HPDE6-E6E7 (cell line): ENCODE results near the gene CCDC47.
A peak's percentile ranks its signal among the peaks of the same experiment; 100 is the strongest.

Experiments
- DNase-seq: peaks from one replicate; pipeline ENCODE4 v3.0.0; 2011; ENCODE audit warnings: missing footprints; ENCODE audit errors: extremely low spot score

Gene CCDC47

DNA sequence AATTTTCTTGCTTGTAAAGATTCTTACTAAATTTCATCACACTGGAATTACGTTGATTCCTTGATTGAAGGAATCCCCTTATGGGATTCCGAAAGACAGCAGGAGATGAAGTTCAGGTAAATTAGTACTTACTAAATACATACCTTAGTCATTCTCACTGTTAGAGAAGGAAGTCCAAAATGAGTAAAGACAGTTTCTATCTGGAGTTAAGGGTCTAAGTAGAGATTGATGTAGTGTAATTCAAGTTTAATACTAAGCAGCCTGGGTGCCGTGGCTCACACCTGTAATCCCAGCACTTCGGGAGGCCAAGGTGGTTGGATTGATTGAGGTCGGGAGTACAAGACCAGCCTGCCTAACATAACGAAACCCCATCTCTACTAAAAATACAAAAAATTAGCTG is 10.1 kb upstream of the CCDC47 start:
- no peak for DNase-seq

DNA sequence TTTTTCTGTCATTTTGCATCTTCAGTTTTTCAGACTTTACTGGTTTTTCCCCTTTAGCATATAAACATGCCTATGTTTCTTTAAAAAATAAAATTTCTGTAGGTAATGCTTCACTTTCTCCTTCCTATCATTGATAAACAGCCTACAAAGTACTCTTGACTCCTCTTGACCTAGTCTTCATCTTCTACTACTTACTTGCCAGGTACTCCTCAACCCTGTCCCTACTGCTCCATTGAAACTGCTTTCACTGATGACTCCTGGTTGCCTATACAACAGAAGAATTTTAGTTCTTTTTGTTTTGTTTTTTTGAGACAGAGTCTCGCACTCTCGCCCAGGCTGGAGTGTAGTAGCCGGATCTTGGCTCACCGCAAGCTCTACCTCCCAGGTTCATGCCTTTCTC is 7.5 kb upstream of the CCDC47 start:
- DNase-seq, result no peak

GRCh38 chr17:63780507-63780906 is 7.1 kb upstream of the CCDC47 start:
- peak; percentile 58 for DNase-seq

GRCh38 chr17:63775420-63775819 is 2.0 kb upstream of the CCDC47 start:
- DNase-seq, result no peak

DNA sequence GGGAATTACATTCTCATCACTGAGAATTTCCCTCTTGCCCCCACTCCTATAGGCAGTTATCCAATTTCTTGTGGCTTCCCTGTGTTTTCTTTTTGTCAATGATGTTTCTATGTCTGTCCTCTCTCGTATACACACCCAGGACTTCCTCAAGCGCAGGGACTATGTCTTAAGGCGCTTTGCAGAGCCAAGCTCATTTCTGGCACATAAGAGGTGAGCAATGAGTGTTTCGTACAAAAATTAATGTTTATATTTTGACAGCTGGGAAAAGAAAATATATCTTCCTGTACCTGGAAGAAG is 1.5 kb upstream of the CCDC47 start:
- DNase-seq, result no peak

DNA sequence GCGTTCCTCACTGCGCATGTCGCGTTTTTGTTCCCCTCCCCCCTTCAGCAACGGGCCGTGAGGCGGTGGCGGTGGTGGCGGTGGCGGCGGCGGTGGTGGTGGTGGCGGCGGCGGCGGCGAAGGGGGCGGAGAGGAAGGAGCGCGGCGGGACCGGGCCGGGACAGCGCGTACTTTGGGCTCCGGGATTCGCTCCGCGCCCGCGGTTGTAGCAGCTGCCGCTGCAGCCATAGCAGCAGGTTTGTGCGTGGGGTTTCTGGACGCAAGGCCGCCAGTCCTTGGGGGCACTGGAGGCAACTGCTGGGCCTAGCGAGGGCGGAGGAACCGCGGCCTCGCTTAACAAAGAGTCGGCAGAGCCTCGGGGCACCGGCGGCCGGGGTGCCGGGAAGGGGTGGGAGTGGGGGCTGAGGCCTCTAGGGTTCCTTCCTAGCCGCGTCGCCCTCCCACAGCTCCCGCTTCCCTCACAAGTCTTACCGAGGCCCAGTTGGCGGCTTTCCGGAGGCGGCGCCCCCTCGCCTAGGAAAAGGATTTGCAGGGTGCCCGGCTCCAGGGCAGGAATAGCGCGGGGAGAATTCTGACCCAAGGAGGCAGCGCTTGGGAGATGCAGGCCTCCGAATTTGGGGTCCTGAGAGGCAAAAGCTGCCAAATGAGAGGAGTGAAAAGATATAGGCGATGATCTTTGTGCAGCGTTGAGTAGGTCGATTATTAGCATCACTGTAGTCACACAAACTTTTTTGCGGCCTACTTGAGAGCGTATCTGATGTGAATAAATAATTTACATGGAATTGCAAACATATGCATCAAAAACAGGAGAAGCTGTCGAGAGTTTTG is 958 bp upstream of the CCDC47 start, which contains the start of gene DDX42:
DDX42 (plus strand) TSS at position 30 of the 828 bp plus-strand sequence. CDS start 12,880 bp downstream, outside the sequence.
- DNase-seq, result peak; percentile 29

DNA sequence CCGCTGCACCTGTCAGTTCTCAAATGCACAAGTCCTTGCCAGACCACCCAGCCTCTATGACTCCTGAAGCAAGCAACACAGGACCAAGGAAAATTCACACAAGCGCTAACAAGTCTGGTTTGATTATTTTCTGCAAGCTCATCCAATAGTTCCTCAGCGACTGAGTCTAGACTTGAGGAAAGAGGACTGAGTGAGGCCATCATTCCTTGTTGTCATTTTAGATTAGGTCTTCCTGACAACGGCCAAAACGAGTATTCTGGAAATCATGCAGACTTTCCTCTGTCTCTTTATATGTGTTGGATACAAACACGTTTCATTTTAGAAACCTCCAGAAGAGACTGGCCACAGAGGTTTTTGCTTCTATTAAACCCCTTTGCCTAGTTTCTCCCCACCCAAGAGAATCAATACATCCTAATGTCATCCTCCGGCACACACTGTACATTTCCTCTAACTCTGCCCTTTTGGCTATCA is 561 bp downstream of the CCDC47 start:
- DNase-seq, result no peak

DNA sequence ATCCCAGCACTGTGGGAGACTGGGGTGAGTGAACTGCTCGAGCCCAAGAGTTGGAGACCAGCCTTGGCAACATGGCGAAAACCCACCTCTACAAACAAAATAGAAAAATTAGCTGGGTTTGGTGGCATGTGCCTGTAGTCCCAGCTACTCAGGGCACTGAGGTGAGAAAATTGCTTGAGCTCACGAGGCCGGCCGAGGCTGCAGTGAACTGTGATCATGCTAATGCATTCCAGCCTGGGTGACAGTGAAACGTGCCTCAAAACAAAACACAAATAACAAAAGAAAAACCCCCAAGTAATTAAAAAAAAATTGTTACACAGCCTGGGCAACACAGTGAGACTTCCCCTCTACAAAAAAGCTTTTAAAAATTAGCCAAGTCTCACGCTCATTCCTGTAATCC is 5.0 kb downstream of the CCDC47 start:
- no peak for DNase-seq

GRCh38 chr17:63766754-63767153 is 6.6 kb downstream of the CCDC47 start:
- DNase-seq, result no peak

GRCh38 chr17:63764716-63765115 is 8.7 kb downstream of the CCDC47 start:
- no peak for DNase-seq

DNA sequence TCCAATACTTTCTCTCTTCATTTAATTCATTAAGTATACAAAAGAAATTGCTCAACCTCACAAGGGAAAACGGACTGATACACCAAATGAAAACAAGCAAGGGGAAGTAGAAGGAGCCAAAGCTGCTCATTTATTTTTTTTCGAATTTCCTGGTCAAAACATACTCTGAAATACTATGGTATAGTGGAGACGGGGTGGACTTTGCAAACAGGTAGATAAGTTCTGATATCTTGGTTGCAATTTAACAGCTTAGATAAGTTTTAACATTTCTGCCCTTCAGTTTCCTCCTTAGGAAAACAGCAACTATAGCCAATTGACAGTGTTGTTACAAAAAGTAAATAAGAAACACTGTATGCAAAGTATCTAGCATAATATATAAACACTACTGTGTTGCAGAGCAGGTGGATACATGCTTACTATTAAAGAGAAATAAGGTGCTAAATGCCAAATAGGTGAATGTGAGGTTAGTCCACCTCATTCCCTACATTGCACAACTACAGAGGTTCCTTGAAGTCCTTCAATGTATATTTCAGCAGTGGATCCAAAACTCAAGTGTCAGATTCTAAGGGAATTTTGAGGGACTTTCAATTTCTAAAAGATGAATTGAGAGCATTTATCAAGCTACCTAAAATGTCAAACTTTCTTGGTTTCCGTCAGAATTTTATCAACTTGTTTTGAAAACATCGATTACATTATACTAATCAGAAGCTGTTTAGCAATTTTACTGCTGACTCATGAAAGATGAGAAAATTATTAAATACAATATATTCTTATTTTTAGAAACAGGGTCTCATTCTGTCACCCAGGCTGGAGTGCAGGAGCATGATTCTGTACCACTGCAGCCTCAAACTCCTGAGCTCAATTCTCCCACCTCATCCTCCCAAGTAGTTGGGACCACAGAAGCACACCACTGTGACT is 11.0 kb downstream of the CCDC47 start:
- DNase-seq, result no peak

GRCh38 chr17:63760771-63761539 is 12.4 kb downstream of the CCDC47 start:
- DNase-seq, result no peak

- DNase-seq, result no peak
These were observed 15.0 kb downstream of the CCDC47 start for GRCh38 chr17:63758428-63758827.

DNA sequence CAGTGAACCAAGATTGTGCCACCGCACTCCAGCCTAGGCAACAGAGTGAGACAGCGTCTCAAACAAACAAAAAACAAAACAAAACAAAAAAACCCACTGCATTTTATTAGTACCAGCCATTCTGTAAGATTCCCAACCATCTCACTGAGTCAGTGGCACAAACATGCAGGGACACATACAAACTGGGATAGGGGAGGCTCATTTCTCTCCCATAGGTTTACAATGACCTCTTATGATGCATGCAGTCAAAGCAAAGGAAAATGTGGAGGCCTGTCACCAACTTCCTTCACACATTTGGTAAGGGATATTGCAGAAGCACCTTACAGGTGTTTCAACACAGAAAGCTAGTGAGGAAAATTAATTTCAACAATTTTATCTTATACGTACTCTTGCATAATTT is 19.4 kb downstream of the CCDC47 start:
- no peak for DNase-seq

DNA sequence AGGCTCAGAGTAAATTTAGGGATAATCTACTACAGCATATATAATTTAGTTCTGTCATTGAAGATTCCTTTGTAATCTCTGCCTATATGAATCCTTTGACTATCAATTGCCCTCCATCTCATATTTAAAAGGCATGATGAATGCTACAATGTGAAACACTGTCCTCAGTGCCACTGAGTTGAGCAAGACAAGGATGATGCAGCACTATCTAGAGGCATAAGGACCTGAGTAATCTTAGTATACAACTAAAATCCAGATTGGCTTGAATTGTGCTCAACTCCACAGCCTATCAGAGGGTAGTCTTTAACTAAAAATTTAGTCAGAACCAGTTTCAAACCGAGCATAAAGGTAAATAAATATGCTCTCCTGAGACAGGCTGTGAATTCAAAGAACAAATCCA is 20.2 kb downstream of the CCDC47 start:
- no peak for DNase-seq

DNA sequence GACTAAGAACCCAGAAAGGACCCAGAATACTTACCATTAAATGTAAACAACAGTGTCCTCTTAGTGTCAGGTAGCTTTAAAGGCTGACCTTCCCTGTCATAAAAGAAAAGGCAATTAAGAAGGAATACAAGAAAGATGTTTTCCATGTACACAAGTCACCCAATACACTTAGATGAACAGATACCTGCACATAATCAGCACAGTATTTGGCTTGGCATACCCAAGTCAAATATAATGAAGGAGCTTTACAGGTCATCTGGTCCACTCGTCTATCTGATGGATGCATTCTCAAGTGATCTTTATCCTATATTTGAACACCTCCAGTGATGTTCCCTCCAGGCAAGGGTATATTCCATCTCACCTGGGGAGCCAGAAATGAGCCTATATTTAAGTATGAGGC is 20.7 kb downstream of the CCDC47 start:
- DNase-seq, result no peak

GRCh38 chr17:63751806-63752205 is 21.6 kb downstream of the CCDC47 start:
- DNase-seq, result no peak

- DNase-seq, result peak; percentile 96
These were observed 31.8 kb downstream of the CCDC47 start, which contains the start of gene STRADA for GRCh38 chr17:63741408-63742173. TSS of gene STRADA (minus strand) at chr17:63741799. CDS start at chr17:63728369, 13,430 bp downstream.

GRCh38 chr17:63741143-63741407 is 32.3 kb downstream of the CCDC47 start:
- DNase-seq, result peak; percentile 28

DNA sequence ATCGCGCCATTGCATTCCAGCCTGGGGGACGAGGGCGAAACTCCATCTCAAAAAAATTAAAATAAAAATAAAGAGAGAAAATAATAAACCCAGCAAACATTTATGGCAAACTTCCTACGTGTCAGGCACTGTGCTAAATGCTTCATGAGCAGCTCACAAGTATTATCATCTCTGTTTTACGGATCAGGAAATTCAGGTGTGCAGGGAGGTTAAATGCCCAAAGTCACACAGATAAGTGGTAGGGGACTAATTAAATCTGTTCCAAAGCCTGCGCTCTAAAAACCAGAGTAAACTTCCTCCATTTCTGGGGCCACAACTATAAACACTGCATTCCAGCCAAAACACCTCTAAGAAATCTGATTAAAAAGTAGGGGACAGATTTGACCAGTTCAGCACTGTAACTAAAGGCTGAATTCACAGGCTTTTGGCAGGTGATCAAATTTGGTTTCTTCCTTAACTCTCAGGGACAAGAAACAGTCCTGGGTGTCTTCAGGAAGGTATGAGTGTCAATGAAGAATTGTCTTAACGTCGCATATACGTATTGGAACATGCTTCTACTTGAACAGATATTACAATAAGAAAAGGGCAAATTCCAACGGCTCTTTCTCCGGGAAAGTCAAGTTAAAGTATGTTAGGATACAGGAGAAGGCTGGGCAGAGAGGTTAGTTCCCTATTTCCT is 32.8 kb downstream of the CCDC47 start:
- DNase-seq, result no peak

GRCh38 chr17:63735691-63736090 is 37.7 kb downstream of the CCDC47 start:
- DNase-seq, result no peak
